SK-MEL-5 (cell line): ENCODE data around the gene CHN1. TPM values are rescaled to one million over a fixed set of nuclear protein-coding genes. Genes with fewer than 3 reads are reported as not detected.

ENCODE experiments used
- DNase-seq: peaks from one replicate; pipeline ENCODE4 v3.0.0-alpha.2; 2016; ENCODE audit warnings: low read depth, low spot score
- in situ Hi-C: cut with HindIII; loops from 2 replicates; pipeline ENCODE4 v1.10.0; 2016; ENCODE audit warnings: low sequenced_read_pairs, high pct_unique_total_duplicates, low pct_unique_long_range_greater_than_20kb
- total RNA-seq: library from RNA; depleted of rRNA; stranded (reverse); fragments of >200 nt; shearing (Covaris generic); gene quantifications from 2 replicates; pipeline ENCODE4 v1.2.3, GENCODE V29; 2014

The CHN1 gene
- total RNA-seq, 1 experiment from 2014 or later: 5.7 TPM

GRCh38 chr2:174792309-174793025 lies 212.7 kb downstream of the CHN1 start:
- DNase-seq: no peak
- in situ Hi-C loops: no loop called here

DNA sequence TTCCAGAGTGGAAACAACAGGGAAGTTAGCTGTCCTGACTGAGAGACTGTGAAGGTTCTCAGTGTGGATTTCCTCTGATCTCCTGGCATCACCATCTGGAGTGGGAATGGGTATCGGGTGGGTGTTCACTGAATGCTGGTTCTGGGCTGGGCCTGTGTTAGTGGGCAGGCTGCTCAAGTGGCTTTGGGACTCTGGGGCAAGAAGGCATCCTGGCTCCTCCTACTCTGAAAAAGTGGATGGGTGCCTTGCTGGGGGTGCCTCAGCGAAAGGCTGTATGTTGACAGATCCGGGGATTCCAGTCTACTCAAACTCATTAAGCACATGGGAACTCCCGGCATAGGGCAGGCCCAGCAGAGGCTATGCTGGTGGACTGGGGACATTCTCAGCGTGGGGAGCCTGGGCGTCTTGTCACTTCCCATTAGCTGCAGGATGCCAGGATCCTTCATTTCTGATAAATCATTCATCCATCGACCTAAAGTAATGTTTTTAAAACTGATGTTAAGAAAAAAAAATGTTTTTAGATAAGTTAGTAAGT lies 213.4 kb downstream of the CHN1 start:
- in situ Hi-C loops: no loop called here
- DNase-seq: no peak

- no peak for DNase-seq
- in situ Hi-C loops: no loop called here
These were observed 214.2 kb downstream of the CHN1 start for GRCh38 chr2:174791020-174791419.

- in situ Hi-C loops: no loop called here
- DNase-seq: no peak
These were observed 216.2 kb downstream of the CHN1 start for GRCh38 chr2:174789001-174789400.

- DNase-seq: no peak
- in situ Hi-C loops: no loop called here
These were observed 216.8 kb downstream of the CHN1 start for GRCh38 chr2:174788291-174788929.

DNA sequence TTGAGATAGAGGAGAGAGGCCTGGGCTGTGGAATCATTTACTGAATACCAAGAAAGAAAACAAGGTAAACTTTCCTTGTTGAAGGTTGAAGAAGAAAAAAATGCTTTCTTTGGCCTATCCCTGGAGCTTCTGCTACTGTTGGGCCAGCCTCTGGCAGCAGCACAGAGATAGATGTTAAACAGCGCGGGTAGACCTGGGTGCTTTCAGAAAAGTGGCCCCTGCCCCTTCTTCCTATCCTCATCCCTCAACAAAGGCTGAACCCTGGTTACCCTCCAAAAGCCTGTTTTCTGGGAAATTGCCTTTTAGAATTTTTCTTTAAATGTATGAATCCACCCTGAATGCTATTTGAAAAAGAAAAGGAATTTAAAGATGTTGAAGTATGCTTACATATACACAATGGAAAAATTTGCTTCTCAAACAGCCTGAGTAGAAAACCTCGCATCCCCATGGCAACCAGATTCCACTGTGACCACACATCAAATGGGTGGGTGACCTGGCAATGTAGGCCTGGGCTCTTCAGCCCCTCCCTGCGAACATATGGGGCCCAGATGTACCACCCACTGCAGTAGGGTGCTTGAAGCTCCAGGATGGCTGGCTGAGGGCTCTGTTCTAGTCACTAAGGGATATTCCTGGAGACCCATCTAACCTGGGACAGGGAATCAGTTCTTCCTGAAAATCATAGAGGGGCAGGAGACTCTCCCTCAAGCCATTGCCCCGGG lies 217.5 kb downstream of the CHN1 start:
- in situ Hi-C loops: no loop called here
- DNase-seq: no peak

DNA sequence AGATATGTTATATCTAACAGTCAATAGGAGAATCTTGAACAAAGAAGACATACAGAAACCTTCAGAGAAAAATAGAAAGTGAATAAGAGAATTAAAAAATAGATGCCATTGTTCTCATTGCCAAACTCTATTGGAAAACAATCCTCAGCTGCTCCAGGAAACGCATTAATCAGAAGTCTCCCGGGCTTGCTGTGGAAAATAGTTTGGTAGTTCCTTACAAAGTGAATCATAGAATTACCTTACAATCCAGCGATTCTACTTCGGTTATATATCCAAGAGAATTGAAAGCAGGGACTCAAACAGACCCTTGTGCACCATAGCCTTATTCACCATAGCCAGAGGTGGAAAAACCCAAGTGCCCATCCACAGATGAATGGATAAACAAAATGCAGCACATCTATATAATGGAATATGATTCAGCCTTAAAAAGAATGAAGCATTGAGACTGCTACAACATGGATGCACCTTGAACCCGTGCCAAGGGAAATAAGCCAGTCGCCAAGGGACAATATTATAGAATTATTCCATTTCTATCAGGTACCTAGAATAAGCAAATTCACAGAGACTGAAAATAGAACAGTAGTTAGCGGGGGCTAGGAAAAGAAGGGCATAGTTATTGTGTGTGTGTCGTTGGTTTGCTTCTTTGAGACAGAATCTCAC lies 219.0 kb downstream of the CHN1 start:
- in situ Hi-C loops: no loop called here
- DNase-seq: peak; percentile 69

DNA sequence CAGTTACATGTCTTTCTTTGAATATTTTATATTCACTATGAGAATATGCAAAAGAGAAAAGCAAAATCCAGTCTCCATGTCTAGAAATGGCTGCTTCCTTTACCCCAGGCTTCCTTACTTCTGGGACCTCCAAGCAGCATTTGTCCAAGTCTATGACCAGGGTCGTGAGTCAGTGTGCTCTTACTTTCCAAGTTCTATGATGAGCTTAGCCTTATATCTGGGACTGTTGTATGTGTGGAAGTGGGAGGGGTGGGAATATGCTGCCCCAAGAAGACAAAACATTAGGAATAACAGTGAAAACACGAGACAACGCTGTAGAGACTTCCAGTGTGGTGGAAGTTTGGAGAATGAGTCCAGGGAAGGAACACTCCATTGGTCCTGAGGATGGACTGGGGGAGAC lies 219.7 kb downstream of the CHN1 start:
- DNase-seq: no peak
- in situ Hi-C loops: no loop called here

GRCh38 chr2:174784909-174785308 lies 220.3 kb downstream of the CHN1 start:
- in situ Hi-C loops: no loop called here
- no peak for DNase-seq

DNA sequence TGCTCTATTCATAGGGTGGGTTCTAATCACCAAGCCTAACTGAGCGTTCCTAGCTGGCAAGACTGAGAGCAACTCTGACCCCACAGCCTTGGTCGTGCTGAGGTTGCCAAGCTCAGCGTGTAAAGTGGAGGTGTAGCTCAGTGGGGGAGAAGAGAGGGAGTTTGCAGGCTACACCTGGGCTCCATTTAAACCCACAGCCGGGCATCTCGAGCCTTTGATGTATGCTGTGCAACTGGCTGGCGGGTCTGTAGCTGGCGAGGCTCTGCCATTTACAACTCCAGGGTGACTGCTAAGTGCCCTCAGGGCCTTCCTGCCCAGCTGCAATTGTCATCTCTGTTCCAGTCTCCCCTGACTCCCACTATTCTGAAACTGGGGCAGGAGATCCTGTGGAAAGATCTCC lies 220.9 kb downstream of the CHN1 start:
- no peak for DNase-seq
- in situ Hi-C loops: no loop called here

DNA sequence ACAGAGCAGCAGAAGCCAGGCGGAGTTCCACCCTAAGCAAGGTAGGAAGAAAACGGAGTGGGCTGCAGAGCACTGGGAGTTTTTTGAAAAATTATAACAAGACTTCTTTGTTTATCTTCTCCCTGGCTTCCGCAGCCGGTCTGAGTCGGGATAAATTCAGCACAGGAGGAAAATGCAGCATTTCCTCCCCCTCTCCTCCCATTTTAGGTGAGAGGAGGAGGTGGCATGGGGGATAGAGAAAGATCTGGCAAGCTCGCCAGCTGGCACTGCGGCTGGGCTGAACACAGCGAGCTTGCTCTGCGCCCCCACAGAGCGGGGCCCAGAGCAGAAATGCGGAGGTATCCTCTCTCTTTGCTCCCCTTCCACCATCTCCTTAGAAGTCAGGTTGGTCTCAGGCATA lies 223.2 kb downstream of the CHN1 start:
- in situ Hi-C loops: no loop called here
- no peak for DNase-seq

- no peak for DNase-seq
- in situ Hi-C loops: no loop called here
These were observed 223.9 kb downstream of the CHN1 start for GRCh38 chr2:174781298-174781697.

- in situ Hi-C loops: no loop called here
- DNase-seq: no peak
These were observed 224.3 kb downstream of the CHN1 start for GRCh38 chr2:174780856-174781255.

GRCh38 chr2:174780191-174780840 lies 224.9 kb downstream of the CHN1 start:
- in situ Hi-C loops: no loop called here
- DNase-seq: no peak

DNA sequence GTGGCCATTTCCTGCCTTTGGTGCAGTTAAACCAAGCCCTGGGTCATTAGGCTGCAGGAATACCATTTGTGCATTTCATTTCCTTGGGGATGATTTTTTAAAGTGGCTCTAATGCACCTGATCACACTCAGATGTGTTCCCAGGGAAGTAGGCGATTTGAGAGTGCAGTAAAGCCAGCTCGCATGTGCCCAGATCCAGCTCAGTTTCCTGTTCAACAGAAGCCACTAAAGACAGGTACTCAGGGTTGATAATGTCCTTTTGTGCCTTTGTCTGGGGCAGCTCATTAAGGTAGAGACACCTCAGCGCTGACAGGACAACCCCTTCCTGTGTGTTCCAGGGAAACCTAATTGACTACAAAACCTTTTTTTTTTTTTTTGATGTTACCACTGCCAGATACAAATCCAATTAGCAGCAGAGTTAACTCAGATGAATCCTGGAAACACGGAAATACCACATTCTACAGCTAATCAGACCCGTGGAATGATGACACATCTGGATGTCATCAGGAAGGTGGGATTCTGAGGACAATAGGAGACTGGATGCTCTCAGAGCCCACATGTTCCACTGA lies 225.7 kb downstream of the CHN1 start:
- in situ Hi-C loops: no loop called here
- DNase-seq: no peak

DNA sequence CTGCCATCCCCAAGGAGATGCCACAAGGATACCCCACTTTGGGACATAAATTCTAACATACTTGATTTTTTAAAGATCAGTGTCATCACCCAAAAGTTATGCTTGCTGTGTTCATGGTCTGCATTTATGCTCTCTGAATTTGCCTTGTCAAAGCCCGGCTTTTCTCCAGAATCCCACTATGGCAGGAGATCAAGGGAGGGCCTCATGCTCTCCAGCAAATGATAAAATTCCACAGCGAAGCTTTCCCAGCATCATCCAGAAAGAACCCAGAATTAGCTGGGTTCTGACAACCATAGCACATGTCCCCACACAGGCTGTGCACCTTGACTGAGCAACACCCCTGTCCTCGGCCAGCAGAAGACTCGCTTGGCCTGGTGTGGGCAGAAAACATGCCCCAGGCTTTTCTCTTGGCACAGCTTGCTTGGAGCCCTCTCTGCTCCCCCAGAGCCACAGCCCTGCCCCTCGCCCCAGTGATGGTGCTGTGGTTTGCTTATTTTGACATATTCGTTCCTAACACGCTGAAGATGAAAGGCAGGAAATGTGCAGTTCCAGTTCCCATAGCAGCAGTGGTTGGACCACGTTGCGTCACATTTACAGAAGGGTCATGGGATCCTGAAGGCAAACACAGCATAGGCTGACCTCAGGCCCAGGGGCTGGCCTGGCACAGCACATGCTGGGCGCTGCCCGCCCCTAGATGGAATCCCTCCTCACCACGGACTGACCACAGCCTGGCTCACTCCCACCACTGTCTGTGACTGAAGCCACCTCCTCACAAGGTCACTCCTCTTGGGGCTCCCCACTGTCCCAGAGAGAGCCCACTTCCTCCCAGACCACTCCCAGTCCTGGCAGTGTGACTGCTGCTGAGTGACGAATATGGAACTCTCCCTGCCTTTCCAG lies 226.8 kb downstream of the CHN1 start:
- in situ Hi-C loops: no loop called here
- DNase-seq: peak; percentile 24
